Osteoblast (primary cell): ENCODE results near the gene JARID2. TPM values are rescaled to one million over a fixed set of nuclear protein-coding genes. Genes with fewer than 3 reads are reported as not detected.

Experiments
- DNase-seq: peaks from one replicate; pipeline ENCODE4 v3.0.0; 2011; ENCODE audit warnings: low spot score, mixed read lengths; ENCODE audit not compliant: insufficient read length; ENCODE audit errors: missing footprints
- H2AFZ ChIP-seq: 2 replicates; pipeline ENCODE4 v1.6.0; 2011; ENCODE audit warnings: mild to moderate bottlenecking, low read length
- H3K27ac ChIP-seq: 2 replicates; pipeline ENCODE4 v1.5.1; 2011; ENCODE audit warnings: mild to moderate bottlenecking, low read depth, low read length, moderate library complexity
- H3K27me3 ChIP-seq: 2 replicates; pipeline ENCODE4 v1.6.0; 2012; ENCODE audit warnings: mild to moderate bottlenecking, control low read depth, inconsistent platforms, low read length, moderate library complexity; ENCODE audit not compliant: insufficient read depth
- H3K36me3 ChIP-seq: 2 replicates; pipeline ENCODE4 v1.5.1; 2011; ENCODE audit warnings: mild to moderate bottlenecking, low read length, control low read depth, moderate library complexity; ENCODE audit not compliant: insufficient read depth
- H3K4me1 ChIP-seq: 2 replicates; pipeline ENCODE4 v1.5.1; 2011; ENCODE audit warnings: mild to moderate bottlenecking, low read length, control low read depth, moderate library complexity; ENCODE audit not compliant: insufficient read depth
- H3K4me2 ChIP-seq: 2 replicates; pipeline ENCODE4 v1.6.0; 2011; ENCODE audit warnings: mild to moderate bottlenecking, low read length; ENCODE audit not compliant: insufficient read depth
- H3K4me3 ChIP-seq: fragments of 200-600 bp; sonication (generic); 3 replicates; pipeline ENCODE4 v1.5.1; 2012; ENCODE audit warnings: mild to moderate bottlenecking, low read length, inconsistent platforms; ENCODE audit not compliant: insufficient read depth
- H3K79me2 ChIP-seq: 2 replicates; pipeline ENCODE4 v1.6.0; 2012; ENCODE audit warnings: mild to moderate bottlenecking, low read length, control low read depth, inconsistent platforms; ENCODE audit not compliant: insufficient read depth
- H3K9me3 ChIP-seq: 2 replicates; pipeline ENCODE4 v1.5.1; 2011; ENCODE audit warnings: low read depth, low read length, control low read depth
- H4K20me1 ChIP-seq: 2 replicates; pipeline ENCODE4 v1.6.0; 2012; ENCODE audit warnings: mild to moderate bottlenecking, low read length, control low read depth; ENCODE audit not compliant: insufficient read depth
- CTCF ChIP-seq: IDR thresholded peaks from 2 replicates; pipeline ENCODE4 v1.5.1; 2011; ENCODE audit warnings: mild to moderate bottlenecking, low read depth, low read length, moderate library complexity; ENCODE audit errors: extremely low read depth
- total RNA-seq: library from RNA; depleted of rRNA; stranded (reverse); fragments of >200 nt; gene quantifications from 2 replicates; pipeline ENCODE4 v1.2.3, GENCODE V29; 2012

Gene JARID2
- total RNA-seq, 1 donor, result 10.5 TPM

- Histone ChIP-seq H3K4me3 (no peak overlapping the region), H3K27ac (peak overlapping the region; percentile 5), H3K4me2 (no peak overlapping the region), H3K36me3 (no peaks in the 10 kb centered on the region), H2AFZ (no peak overlapping the region), H3K27me3 (no peaks in the 10 kb centered on the region), H3K4me1 (peaks cover 11% of the 10 kb centered on the region), H4K20me1 (peaks cover 21% of the 10 kb centered on the region), H3K79me2 (peaks cover 79% of the 10 kb centered on the region), H3K9me3 (no peaks in the 10 kb centered on the region)
- DNase-seq, result no peak
- TF ChIP-seq CTCF, result no peak
These were observed 118.7 kb downstream of the JARID2 start for GRCh38 chr6:15364401-15365037.

- H2AFZ ChIP-seq, result no peak overlapping the region
- H3K4me1 ChIP-seq, result peaks cover 7% of the 10 kb centered on the region
- H3K79me2 ChIP-seq, result peaks cover 80% of the 10 kb centered on the region
- H3K36me3 ChIP-seq, result no peaks in the 10 kb centered on the region
- H4K20me1 ChIP-seq, result peaks cover 20% of the 10 kb centered on the region
- no peaks in the 10 kb centered on the region for H3K27me3 ChIP-seq
- no peak overlapping the region for H3K4me3 ChIP-seq
- peak; percentile 87 for DNase-seq
- H3K9me3 ChIP-seq, result no peaks in the 10 kb centered on the region
- peak overlapping the region; percentile 14 for H3K27ac ChIP-seq
- TF ChIP-seq CTCF, result no peak
- H3K4me2 ChIP-seq, result peak overlapping the region; percentile 5
These were observed 119.4 kb downstream of the JARID2 start for GRCh38 chr6:15365273-15365687.

GRCh38 chr6:15366003-15366535, 120.2 kb downstream of the JARID2 start:
- Histone ChIP-seq H3K4me3 (no peak overlapping the region), H3K9me3 (no peaks in the 10 kb centered on the region), H3K4me1 (peaks cover 7% of the 10 kb centered on the region), H3K79me2 (peaks cover 82% of the 10 kb centered on the region), H4K20me1 (peaks cover 26% of the 10 kb centered on the region), H2AFZ (no peak overlapping the region), H3K36me3 (no peaks in the 10 kb centered on the region), H3K4me2 (peak overlapping the region; percentile 5), H3K27me3 (no peaks in the 10 kb centered on the region), H3K27ac (no peak overlapping the region)
- TF ChIP-seq CTCF, result no peak
- DNase-seq, result no peak

GRCh38 chr6:15366879-15367278, 121.0 kb downstream of the JARID2 start:
- H3K27me3 ChIP-seq, result no peaks in the 10 kb centered on the region
- H3K4me1 ChIP-seq, result peaks cover 7% of the 10 kb centered on the region
- no peak for TF ChIP-seq CTCF
- H3K9me3 ChIP-seq, result no peaks in the 10 kb centered on the region
- no peaks in the 10 kb centered on the region for H3K36me3 ChIP-seq
- H2AFZ ChIP-seq, result no peak overlapping the region
- no peak for DNase-seq
- H3K27ac ChIP-seq, result no peak overlapping the region
- peaks cover 83% of the 10 kb centered on the region for H3K79me2 ChIP-seq
- no peak overlapping the region for H3K4me2 ChIP-seq
- H3K4me3 ChIP-seq, result no peak overlapping the region
- H4K20me1 ChIP-seq, result peaks cover 30% of the 10 kb centered on the region
